Suprapubic skin (tissue), 4 donors: Measurements from ENCODE around the gene CCDC7.

ENCODE experiments used
- CTCF ChIP-seq, 2 donors: fragments of 200-600 bp in 1 of 2; fragments of 450-650 bp in 1 of 2; sonication (generic) in 1 of 2; IDR thresholded peaks; one replicate each; pipeline ENCODE4 v1.5.1; 2016 to 2019; ENCODE audit warnings: antibody characterized with exemption in 2 of 2, mild to moderate bottlenecking in 1 of 2, moderate library complexity in 1 of 2
- EP300 ChIP-seq: sonication (generic); formaldehyde crosslinking; IDR thresholded peaks from one replicate; pipeline ENCODE4 v1.6.1; 2017; ENCODE audit warnings: antibody characterized with exemption
- POLR2A ChIP-seq, 2 donors: fragments of 450-650 bp; IDR thresholded peaks; one replicate each; pipeline ENCODE4 v1.6.1; 2017; ENCODE audit warnings: antibody characterized with exemption in 2 of 2, mild to moderate bottlenecking in 2 of 2, moderate library complexity in 2 of 2
- POLR2AphosphoS5 ChIP-seq, 3 donors: sonication (generic); formaldehyde crosslinking; IDR thresholded peaks; one replicate each; pipeline ENCODE4 v1.6.1; 2017; ENCODE audit warnings: antibody characterized with exemption in 3 of 3

DNA sequence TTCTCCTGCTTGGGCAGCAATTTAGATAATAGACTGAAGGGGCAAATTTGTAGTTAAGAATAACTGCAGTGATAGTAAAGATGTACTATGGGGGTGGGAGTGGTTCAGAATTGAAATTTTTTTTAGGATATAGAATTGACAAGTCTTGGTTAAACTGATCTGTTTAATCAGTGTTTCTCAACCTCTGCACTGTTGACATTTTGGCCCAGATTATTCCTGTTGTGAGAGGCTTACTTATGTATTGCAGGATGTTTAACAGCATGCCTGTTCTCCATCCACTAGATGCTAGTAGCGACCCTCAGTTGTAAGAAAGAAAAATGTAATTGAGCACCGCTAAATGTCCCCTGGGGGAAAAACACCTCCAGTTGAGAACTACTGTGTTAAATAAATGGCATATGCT is 176.5 kb downstream of the CCDC7 start:
- TF ChIP-seq CTCF (IDR thresholded peaks at IDR 0.05) (no peak), POLR2AphosphoS5 (IDR thresholded peaks at IDR 0.05) (no peak), POLR2A (IDR thresholded peaks at IDR 0.05) (no peak), EP300 (no peak)
